ENCODE measurements around the gene SLC39A10. TPM values are rescaled to one million over a fixed set of nuclear protein-coding genes. Genes with fewer than 3 reads are reported as not detected.

The SLC39A10 gene
- total RNA-seq, 4 donors from 2014 or later: 8.0 to 13.6 (median 10.5) TPM

DNA sequence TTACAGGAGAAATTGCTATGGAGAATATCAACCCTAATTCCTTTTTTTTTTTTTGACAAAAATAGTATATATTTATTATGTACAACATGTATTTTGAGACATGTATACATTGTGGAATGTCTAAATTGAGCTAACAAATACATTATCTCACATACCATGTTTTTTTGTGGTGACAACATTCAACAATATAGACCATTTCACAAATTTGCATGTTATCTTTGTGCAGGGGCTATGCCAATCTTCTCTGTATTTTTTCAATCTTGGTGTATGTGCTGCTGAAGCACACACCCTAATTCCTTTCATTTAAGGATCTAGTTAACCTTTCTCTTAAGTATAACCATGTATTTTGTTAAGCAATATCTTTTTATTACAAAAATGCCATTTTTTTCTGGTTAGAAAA lies 13.2 kb downstream of the SLC39A10 start:
- intact Hi-C loops (cut with DNase I; ENCODE audit: low total_unique reads): no loop called here
- TF ChIP-seq, protein P1, sequence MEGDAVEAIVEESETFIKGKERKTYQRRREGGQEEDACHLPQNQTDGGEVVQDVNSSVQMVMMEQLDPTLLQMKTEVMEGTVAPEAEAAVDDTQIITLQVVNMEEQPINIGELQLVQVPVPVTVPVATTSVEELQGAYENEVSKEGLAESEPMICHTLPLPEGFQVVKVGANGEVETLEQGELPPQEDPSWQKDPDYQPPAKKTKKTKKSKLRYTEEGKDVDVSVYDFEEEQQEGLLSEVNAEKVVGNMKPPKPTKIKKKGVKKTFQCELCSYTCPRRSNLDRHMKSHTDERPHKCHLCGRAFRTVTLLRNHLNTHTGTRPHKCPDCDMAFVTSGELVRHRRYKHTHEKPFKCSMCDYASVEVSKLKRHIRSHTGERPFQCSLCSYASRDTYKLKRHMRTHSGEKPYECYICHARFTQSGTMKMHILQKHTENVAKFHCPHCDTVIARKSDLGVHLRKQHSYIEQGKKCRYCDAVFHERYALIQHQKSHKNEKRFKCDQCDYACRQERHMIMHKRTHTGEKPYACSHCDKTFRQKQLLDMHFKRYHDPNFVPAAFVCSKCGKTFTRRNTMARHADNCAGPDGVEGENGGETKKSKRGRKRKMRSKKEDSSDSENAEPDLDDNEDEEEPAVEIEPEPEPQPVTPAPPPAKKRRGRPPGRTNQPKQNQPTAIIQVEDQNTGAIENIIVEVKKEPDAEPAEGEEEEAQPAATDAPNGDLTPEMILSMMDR (IDR thresholded peaks at IDR 0.05): no peak
- no peak for TF ChIP-seq POLR2A (IDR thresholded peaks at IDR 0.05)
- no peak overlapping the region for H3K4me3 ChIP-seq (ENCODE audit: low read depth, poor library complexity, severe bottlenecking)
- no peak for DNase-seq (ENCODE audit: low spot score in 2 of 2)

DNA sequence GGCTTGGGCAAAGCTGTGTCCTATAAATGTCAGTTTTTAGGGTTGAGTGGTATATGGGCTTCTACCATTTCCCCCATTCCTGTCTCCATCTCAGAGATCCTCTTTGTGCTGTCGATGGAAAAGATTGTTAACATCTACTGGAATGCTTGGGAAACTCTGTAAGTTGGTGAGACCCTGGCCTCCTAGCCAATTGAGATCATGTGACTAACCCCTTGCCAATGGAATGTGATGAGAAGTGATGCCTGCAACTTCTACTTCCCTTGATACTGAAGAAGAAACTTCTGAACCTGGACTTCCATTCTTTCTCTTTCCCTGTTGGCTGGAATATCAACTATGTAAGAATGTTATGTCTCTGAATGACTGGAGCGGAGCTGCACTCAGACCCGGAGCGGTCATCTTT lies 14.5 kb downstream of the SLC39A10 start:
- H3K4me3 ChIP-seq (ENCODE audit: low read depth, poor library complexity, severe bottlenecking): no peak overlapping the region
- 84 to 92% methylated on average over 4 of the region's 4 CpGs for WGBS, 2 donors
- TF ChIP-seq, protein P1 (IDR thresholded peaks at IDR 0.05): no peak
- TF ChIP-seq POLR2A (IDR thresholded peaks at IDR 0.05): no peak
- no peak for DNase-seq (ENCODE audit: low spot score in 2 of 2)
- intact Hi-C loops (cut with DNase I; ENCODE audit: low total_unique reads): no loop called here

DNA sequence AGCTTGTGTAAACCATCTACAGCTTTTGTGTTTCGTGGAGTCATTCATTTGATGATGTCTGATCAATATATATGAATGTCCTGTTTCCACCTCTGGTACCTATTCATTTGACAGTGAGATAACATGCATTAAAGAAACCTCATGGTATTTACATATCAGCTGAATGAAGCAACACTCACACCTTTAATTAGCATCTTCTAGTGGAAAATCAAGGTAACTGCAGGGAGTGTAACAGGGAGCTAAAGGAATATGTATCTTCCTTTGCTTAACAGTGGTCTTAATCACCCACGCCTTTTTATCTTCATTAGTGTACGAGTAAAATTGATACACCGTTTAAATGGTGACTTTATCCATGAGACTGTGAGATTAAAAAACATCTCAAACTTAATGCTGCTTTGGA lies 15.6 kb downstream of the SLC39A10 start:
- DNase-seq (ENCODE audit: low spot score in 2 of 2): no peak
- WGBS, 2 donors: 95 to 99% methylated on average over 4 of the region's 4 CpGs
- intact Hi-C loops (cut with DNase I; ENCODE audit: low total_unique reads): no loop called here
- no peak for TF ChIP-seq POLR2A (IDR thresholded peaks at IDR 0.05)
- TF ChIP-seq, protein P1 (IDR thresholded peaks at IDR 0.05): no peak
- H3K4me3 ChIP-seq (ENCODE audit: low read depth, poor library complexity, severe bottlenecking): no peak overlapping the region

DNA sequence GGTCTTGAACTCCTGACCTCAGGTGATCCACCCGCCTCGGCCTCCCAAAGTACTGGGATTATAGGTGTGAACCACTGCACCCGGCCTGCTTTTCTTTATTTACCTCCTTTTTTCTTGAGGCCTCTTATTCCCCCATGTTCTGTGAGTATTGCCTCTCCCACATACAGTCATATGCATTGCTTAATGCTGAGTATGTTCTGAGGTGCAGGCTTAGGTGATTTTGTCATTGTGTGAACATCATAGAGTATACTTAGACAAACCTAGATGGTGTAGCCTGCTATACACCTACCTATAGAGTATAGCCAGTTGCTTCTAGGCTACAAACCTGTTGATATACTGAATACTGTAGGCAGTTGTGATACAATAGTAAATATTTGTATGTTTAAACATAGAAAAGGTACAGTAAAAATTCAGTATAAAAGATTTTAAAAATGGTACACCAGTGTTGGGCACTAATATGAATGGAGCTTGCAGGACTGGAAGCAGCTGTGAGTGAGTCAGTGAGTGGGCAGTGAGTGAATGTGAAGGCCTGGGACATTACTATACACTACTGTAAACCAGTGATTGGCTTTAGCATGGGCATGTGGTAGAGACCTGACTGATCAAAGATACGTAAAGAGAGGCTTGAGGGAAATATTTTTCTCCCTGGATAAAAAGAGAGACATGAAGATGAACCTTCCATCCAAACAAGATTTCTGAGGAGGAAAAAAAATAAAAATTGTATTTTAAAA lies 17.6 kb downstream of the SLC39A10 start:
- intact Hi-C loops (cut with DNase I; ENCODE audit: low total_unique reads): no loop called here
- no peak for DNase-seq (ENCODE audit: low spot score in 2 of 2)

DNA sequence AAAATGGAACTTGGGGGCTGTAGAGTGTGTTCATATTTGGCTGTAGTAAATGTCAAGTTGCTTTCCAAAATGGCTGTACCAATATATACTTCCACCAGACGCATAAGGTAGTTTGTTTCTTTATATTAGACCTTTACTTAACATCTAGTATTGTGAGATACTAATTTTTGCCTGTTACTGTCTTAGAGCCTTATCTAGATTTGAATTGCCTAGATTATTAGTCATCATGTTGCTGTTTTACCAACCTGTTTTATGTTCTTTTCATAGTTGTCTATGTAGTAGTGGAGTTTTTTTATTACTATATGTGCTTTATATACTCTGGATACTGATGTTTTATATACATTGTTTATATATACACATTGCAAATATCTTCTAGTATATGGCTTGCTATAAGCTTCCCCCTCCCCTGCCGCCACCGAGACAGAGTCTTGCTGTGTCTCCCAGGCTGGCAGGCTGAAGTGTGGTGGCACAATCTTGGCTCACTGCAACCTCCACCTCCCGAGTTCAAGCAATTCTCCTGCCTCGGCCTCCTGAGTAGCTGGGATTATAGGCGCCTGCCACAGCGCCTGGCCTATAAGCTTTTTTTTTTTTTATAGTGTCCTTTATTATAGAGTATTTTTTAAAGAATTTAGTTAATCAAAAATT lies 18.9 kb downstream of the SLC39A10 start:
- H3K4me3 ChIP-seq (ENCODE audit: low read depth, poor library complexity, severe bottlenecking): no peak overlapping the region
- TF ChIP-seq, protein P1 (IDR thresholded peaks at IDR 0.05): no peak
- no peak for TF ChIP-seq POLR2A (IDR thresholded peaks at IDR 0.05)
- intact Hi-C loops (cut with DNase I; ENCODE audit: low total_unique reads): no loop called here
- 96 to 98% methylated on average over 7 of the region's 7 CpGs for WGBS, 2 donors
- no peak for DNase-seq (ENCODE audit: low spot score in 2 of 2)

More for the DNA sequence above, 17.6 kb downstream of the SLC39A10 start:
- TF ChIP-seq, protein P1 (IDR thresholded peaks at IDR 0.05): no peak
- no peak for TF ChIP-seq POLR2A (IDR thresholded peaks at IDR 0.05)
- no peak overlapping the region for H3K4me3 ChIP-seq (ENCODE audit: low read depth, poor library complexity, severe bottlenecking)
- WGBS, 2 donors: 93 to 94% methylated on average over 4 of the region's 4 CpGs
